ENCODE results near the gene ATG2A.
"Not testable (repeated sequence)": the region's sequence is repeated elsewhere in the genome, so short reads cannot be mapped to it uniquely, and the experiment has no call there.

The ATG2A gene

DNA sequence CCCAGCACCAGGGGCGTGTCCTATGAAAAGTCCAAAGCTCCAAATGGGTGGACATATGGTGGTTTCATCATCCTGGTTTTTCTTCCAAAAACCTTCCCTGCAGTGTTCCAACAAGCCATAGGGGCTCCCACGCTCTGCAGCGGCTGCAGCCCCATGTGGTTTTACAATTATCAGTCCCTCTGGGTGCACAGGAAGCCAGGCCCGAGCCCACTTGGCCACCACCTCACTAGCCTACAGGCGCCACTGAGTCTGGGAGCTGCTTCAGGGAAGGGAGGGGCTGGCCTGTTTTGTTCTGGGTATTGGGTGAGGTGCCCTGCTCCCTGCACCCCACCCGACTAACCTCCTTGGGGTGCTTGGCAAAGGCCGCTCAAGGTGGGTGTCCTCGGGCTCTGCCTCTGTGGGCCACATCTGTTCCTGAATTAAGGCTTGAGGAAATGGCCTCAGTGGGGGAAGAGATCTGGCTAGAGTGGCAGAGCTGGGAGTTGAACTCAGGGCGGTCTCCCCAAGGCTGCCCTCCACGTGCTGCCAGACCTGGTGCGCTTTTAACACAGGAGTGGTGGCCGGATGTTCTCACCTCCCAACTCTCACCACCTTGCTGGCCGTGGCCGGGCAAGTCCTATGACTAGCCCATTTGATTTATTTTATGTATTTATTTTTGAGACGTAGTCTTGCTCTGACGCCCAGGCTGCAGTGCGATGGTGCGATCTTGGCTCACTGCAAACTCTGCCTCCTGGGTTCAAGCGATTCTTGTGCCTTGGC is 67.2 kb downstream of the ATG2A start:
- TF ChIP-seq, protein P1, sequence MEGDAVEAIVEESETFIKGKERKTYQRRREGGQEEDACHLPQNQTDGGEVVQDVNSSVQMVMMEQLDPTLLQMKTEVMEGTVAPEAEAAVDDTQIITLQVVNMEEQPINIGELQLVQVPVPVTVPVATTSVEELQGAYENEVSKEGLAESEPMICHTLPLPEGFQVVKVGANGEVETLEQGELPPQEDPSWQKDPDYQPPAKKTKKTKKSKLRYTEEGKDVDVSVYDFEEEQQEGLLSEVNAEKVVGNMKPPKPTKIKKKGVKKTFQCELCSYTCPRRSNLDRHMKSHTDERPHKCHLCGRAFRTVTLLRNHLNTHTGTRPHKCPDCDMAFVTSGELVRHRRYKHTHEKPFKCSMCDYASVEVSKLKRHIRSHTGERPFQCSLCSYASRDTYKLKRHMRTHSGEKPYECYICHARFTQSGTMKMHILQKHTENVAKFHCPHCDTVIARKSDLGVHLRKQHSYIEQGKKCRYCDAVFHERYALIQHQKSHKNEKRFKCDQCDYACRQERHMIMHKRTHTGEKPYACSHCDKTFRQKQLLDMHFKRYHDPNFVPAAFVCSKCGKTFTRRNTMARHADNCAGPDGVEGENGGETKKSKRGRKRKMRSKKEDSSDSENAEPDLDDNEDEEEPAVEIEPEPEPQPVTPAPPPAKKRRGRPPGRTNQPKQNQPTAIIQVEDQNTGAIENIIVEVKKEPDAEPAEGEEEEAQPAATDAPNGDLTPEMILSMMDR (IDR thresholded peaks at IDR 0.05; ENCODE audit: control extremely low read depth, extremely low read depth, low read depth, missing control alignments) = no peak
- CTCF ChIA-PET = interaction anchor here (1.2 to 33.1 kb wide), 11 partner anchors 13 to 480 kb away, joined by 3 to 1137 read pairs (median 6); partner anchors contain the start of genes ARL2, EHD1 and PPP2R5B
- DNase-seq (ENCODE audit: extremely low spot score) = no peak
- POLR2A ChIA-PET = interaction anchor here (2.1 to 11.9 kb wide), 4 partner anchors 10 to 26 kb away, joined by 9 to 129 read pairs (median 22); partner anchors contain the start of gene EHD1

- TF ChIP-seq, protein P1 (IDR thresholded peaks at IDR 0.05; ENCODE audit: control extremely low read depth, extremely low read depth, low read depth, missing control alignments) = peak; percentile 25
- ChIA-PET POLR2A (interaction anchor here (0.7 to 11.9 kb wide), 4 partner anchors 16 to 38 kb away, joined by 3 to 129 read pairs (median 22); partner anchors contain the start of gene EHD1), CTCF (interaction anchor here (1.1 to 33.1 kb wide), 18 partner anchors 14 to 481 kb away, joined by 3 to 1137 read pairs (median 7); partner anchors contain the start of genes ARL2, EHD1, MAP4K2 and PPP2R5B)
- no peak for DNase-seq (ENCODE audit: extremely low spot score)
Measured at GRCh38 chr11:64848826-64849597, 68.0 kb downstream of the ATG2A start.

DNA sequence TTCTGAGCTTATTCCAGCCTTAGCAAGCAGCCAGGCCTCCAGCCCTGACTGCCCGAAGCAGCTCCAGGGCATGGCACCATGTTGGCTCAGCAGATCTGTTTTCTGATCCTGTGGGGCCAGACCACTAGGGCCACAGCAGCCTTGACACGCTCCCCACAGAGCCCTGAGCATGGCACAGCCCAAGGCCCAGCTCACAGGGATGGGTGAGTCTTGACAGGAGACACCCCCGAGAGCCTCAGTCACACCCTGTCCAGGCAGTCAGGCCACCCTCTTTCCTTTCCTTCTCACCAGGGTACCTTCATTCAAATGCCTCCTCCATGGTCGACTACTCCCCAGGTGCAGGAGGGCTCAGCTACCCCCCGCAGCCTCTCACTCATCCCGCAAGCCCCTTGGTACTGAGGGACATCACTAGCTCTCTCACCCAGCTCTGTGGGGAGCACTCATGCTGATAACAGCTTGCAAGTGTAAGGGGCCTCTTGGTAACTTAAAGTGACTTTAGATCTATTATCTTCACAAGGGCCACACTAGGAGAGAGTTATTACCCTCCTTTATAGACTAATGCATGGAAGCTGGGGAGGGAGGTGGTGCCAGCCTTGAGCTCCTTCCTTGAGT is 68.7 kb downstream of the ATG2A start:
- ChIA-PET CTCF (interaction anchor here (0.7 to 33.1 kb wide), 27 partner anchors 13 to 481 kb away, joined by 3 to 1137 read pairs (median 6); partner anchors contain the start of genes ARL2, BATF2, EHD1 and MAP4K2), POLR2A (interaction anchor here (0.6 to 11.9 kb wide), 6 partner anchors 17 to 200 kb away, joined by 3 to 129 read pairs (median 6); partner anchors contain the start of genes ARL2 and EHD1)

GRCh38 chr11:64846998-64847666 is 69.9 kb downstream of the ATG2A start:
- TF ChIP-seq, protein P1 (IDR thresholded peaks at IDR 0.05; ENCODE audit: control extremely low read depth, extremely low read depth, low read depth, missing control alignments) = peak; percentile 98
- ChIA-PET CTCF (interaction anchor here (0.7 to 33.1 kb wide), 31 partner anchors 12 to 469 kb away, joined by 3 to 1137 read pairs (median 5); partner anchors contain the start of genes ARL2, BATF2, CDC42EP2 and EHD1), POLR2A (interaction anchor here (0.6 to 11.9 kb wide), 5 partner anchors 13 to 167 kb away, joined by 3 to 129 read pairs (median 4); partner anchors contain the start of genes ARL2 and EHD1)
- DNase-seq (ENCODE audit: extremely low spot score) = peak; percentile 88

More for the DNA sequence above, 68.7 kb downstream of the ATG2A start:
- TF ChIP-seq, protein P1 (IDR thresholded peaks at IDR 0.05; ENCODE audit: control extremely low read depth, extremely low read depth, low read depth, missing control alignments) = no peak
- DNase-seq (ENCODE audit: extremely low spot score) = no peak

GRCh38 chr11:64845776-64846129 is 71.3 kb downstream of the ATG2A start:
- ChIA-PET POLR2A (interaction anchor here (11.9 kb wide), 1 partner anchor 30 kb away, joined by 129 read pairs; the partner anchor contains the start of gene EHD1), CTCF (interaction anchor here (1.1 to 33.1 kb wide), 12 partner anchors 11 to 469 kb away, joined by 3 to 1137 read pairs (median 8); partner anchors contain the start of genes ARL2, BATF2, CDC42EP2 and EHD1)
- DNase-seq (ENCODE audit: extremely low spot score) = not testable (repeated sequence)

Data from GM10248 (cell line).